DOHH2 (cell line): ENCODE data around the gene CENPP.

Source experiments
- H3F3A ChIP-seq: fragments of 200-600 bp; sonication (generic), shearing (Covaris generic); 2 replicates; pipeline ENCODE4 v1.6.0; 2016; ENCODE audit warnings: antibody characterized with exemption, mild to moderate bottlenecking; ENCODE audit not compliant: control insufficient read depth, insufficient read depth
- H3K27ac ChIP-seq: fragments of 200-600 bp; sonication (generic); 2 replicates; pipeline ENCODE4 v1.5.1; 2014; ENCODE audit warnings: low read depth, mild to moderate bottlenecking, low read length, moderate library complexity
- H3K27me3 ChIP-seq: fragments of 200-600 bp; sonication (generic); 2 replicates; pipeline ENCODE4 v1.6.1; 2014; ENCODE audit warnings: mild to moderate bottlenecking, low read length, mixed read lengths; ENCODE audit not compliant: control insufficient read depth
- H3K36me3 ChIP-seq: fragments of 200-600 bp; sonication (generic); 2 replicates; pipeline ENCODE4 v1.6.1; 2014; ENCODE audit warnings: mild to moderate bottlenecking, low read length, moderate library complexity, mixed read lengths; ENCODE audit not compliant: control insufficient read depth
- H3K4me1 ChIP-seq: fragments of 200-600 bp; sonication (generic); 2 replicates; pipeline ENCODE4 v1.6.1; 2014; ENCODE audit warnings: mild to moderate bottlenecking, low read length, mixed read lengths; ENCODE audit not compliant: control insufficient read depth
- H3K4me2 ChIP-seq: fragments of 200-600 bp; sonication (generic); 2 replicates; pipeline ENCODE4 v1.6.0; 2014; ENCODE audit warnings: mild to moderate bottlenecking, low read length, moderate library complexity
- H3K4me3 ChIP-seq: fragments of 200-600 bp; sonication (generic); 2 replicates; pipeline ENCODE4 v1.5.1; 2014; ENCODE audit warnings: mild to moderate bottlenecking, low read length, mixed read lengths
- H3K79me2 ChIP-seq: fragments of 200-600 bp; sonication (generic); 2 replicates; pipeline ENCODE4 v1.6.1; 2014; ENCODE audit warnings: mild to moderate bottlenecking, low read length, mixed read lengths; ENCODE audit not compliant: control insufficient read depth
- H3K9me2 ChIP-seq: fragments of 200-600 bp; sonication (generic); replicated peaks from 2 replicates; pipeline ENCODE4 v1.6.1; 2014; ENCODE audit warnings: mild to moderate bottlenecking, low read length, mixed read lengths; ENCODE audit not compliant: control insufficient read depth
- H3K9me3 ChIP-seq: fragments of 200-600 bp; sonication (generic); 2 replicates; pipeline ENCODE4 v1.6.1; 2014; ENCODE audit warnings: antibody characterized with exemption, low read length, mixed read lengths; ENCODE audit not compliant: control insufficient read depth, insufficient read depth
- H4K20me1 ChIP-seq: fragments of 200-600 bp; sonication (generic); 2 replicates; pipeline ENCODE4 v1.6.0; 2014; ENCODE audit warnings: low read depth, mild to moderate bottlenecking, antibody characterized with exemption, low read length, moderate library complexity; ENCODE audit not compliant: control insufficient read depth, insufficient read depth
- CTCF ChIP-seq: fragments of 200-600 bp; sonication (generic); IDR thresholded peaks from one replicate; pipeline ENCODE4 v1.5.1; 2014; ENCODE audit warnings: antibody characterized with exemption, mild to moderate bottlenecking, low read depth, low read length; ENCODE audit not compliant: poor library complexity, severe bottlenecking
- EZH2phosphoT487 ChIP-seq: fragments of 200-600 bp; sonication (generic); IDR thresholded peaks from 2 replicates; pipeline ENCODE4 v1.6.1; 2017; ENCODE audit warnings: borderline replicate concordance, mild to moderate bottlenecking, antibody characterized with exemption, low read length, moderate library complexity, mixed read lengths

CENPP gene

GRCh38 chr9:92468206-92468605, 142.5 kb downstream of the CENPP start:
- Histone ChIP-seq H3K27me3 (no peaks in the 10 kb centered on the region), H3K36me3 (no peaks in the 10 kb centered on the region), H3K4me2 (no peak overlapping the region), H4K20me1 (no peaks in the 10 kb centered on the region), H3K4me3 (no peak overlapping the region), H3K79me2 (no peaks in the 10 kb centered on the region), H3K4me1 (no peaks in the 10 kb centered on the region), H3K27ac (no peak overlapping the region), H3K9me2 (no peaks in the 10 kb centered on the region), H3K9me3 (no peaks in the 10 kb centered on the region), H3F3A (no peaks in the 10 kb centered on the region)
- no peak for TF ChIP-seq CTCF
- TF ChIP-seq EZH2phosphoT487: no peak

- Histone ChIP-seq H3K4me2 (no peak overlapping the region), H3K4me3 (no peak overlapping the region), H3K79me2 (no peaks in the 10 kb centered on the region), H3K27ac (no peak overlapping the region), H3K27me3 (no peaks in the 10 kb centered on the region), H3K36me3 (no peaks in the 10 kb centered on the region), H3K9me3 (no peaks in the 10 kb centered on the region), H4K20me1 (no peaks in the 10 kb centered on the region), H3F3A (no peaks in the 10 kb centered on the region), H3K4me1 (no peaks in the 10 kb centered on the region), H3K9me2 (no peaks in the 10 kb centered on the region)
- no peak for TF ChIP-seq CTCF
- TF ChIP-seq EZH2phosphoT487: no peak
These were observed 148.8 kb downstream of the CENPP start for GRCh38 chr9:92474587-92474986.

- H4K20me1 ChIP-seq: no peaks in the 10 kb centered on the region
- H3K4me2 ChIP-seq: no peak overlapping the region
- no peaks in the 10 kb centered on the region for H3F3A ChIP-seq
- no peak overlapping the region for H3K4me3 ChIP-seq
- no peaks in the 10 kb centered on the region for H3K4me1 ChIP-seq
- no peaks in the 10 kb centered on the region for H3K36me3 ChIP-seq
- no peak overlapping the region for H3K27ac ChIP-seq
- H3K9me3 ChIP-seq: no peaks in the 10 kb centered on the region
- H3K9me2 ChIP-seq: no peaks in the 10 kb centered on the region
- no peaks in the 10 kb centered on the region for H3K27me3 ChIP-seq
- TF ChIP-seq EZH2phosphoT487 (no peak), CTCF (no peak)
- no peaks in the 10 kb centered on the region for H3K79me2 ChIP-seq
These were observed 151.2 kb downstream of the CENPP start for GRCh38 chr9:92476962-92477361.

GRCh38 chr9:92478783-92479182, 153.0 kb downstream of the CENPP start:
- H4K20me1 ChIP-seq: no peaks in the 10 kb centered on the region
- H3K4me3 ChIP-seq: no peak overlapping the region
- H3K27ac ChIP-seq: no peak overlapping the region
- TF ChIP-seq CTCF: no peak
- TF ChIP-seq EZH2phosphoT487: no peak
- no peaks in the 10 kb centered on the region for H3K36me3 ChIP-seq
- no peak overlapping the region for H3K4me2 ChIP-seq
- no peaks in the 10 kb centered on the region for H3K9me3 ChIP-seq
- H3K4me1 ChIP-seq: no peaks in the 10 kb centered on the region
- H3K9me2 ChIP-seq: no peaks in the 10 kb centered on the region
- no peaks in the 10 kb centered on the region for H3K79me2 ChIP-seq
- H3F3A ChIP-seq: no peaks in the 10 kb centered on the region
- no peaks in the 10 kb centered on the region for H3K27me3 ChIP-seq
